Panc1 (cell line): ENCODE data around the gene SNX4. TPM values are rescaled to one million over a fixed set of nuclear protein-coding genes. Genes with fewer than 3 reads are reported as not detected.
"Not testable (repeated sequence)": the region's sequence is repeated elsewhere in the genome, so short reads cannot be mapped to it uniquely, and the experiment has no call there.

Experiments used
- ATAC-seq: fragments of 200-7000 bp; cut with Tn5 transposase; 2 replicates; pipeline ENCODE4 v1.9.1; 2020; ENCODE audit warnings: mild to moderate bottlenecking, moderate library complexity
- BruUV-seq: library from RNA; stranded (reverse); fragments of 400-500 nt; replicated peaks from 2 replicates; lab custom pipeline; 2021; lab: Mats Ljungman, UMichigan
- CTCF ChIA-PET: fragments of 300-600 bp; sonication (Branson Sonifier 250); formaldehyde crosslinking; loops from one replicate; lab custom pipeline; 2022; ENCODE audit warnings: antibody characterized with exemption; lab: Charles Lee
- POLR2A ChIA-PET: fragments of 300-600 bp; sonication (Branson Sonifier 250); formaldehyde crosslinking; loops from one replicate; lab custom pipeline; 2022; ENCODE audit warnings: antibody characterized with exemption; lab: Charles Lee
- DNase-seq: peaks from one replicate; pipeline ENCODE4 v3.0.0-alpha.2; 2010; ENCODE audit warnings: low read depth, low spot score
- H3K27ac ChIP-seq: 2 replicates; pipeline ENCODE4 v1.5.1; 2011; ENCODE audit warnings: mild to moderate bottlenecking, low read length, inconsistent platforms
- H3K27me3 ChIP-seq: fragments of 200-500 bp; sonication (Bioruptor generic); 2 replicates; pipeline ENCODE4 v1.6.0; 2014; ENCODE audit warnings: low read length, inconsistent platforms; ENCODE audit not compliant: control insufficient read depth, insufficient read depth
- H3K36me3 ChIP-seq: fragments of 200-500 bp; sonication (Bioruptor generic); 2 replicates; pipeline ENCODE4 v1.5.1; 2014; ENCODE audit warnings: inconsistent platforms, mild to moderate bottlenecking, low read length, moderate library complexity; ENCODE audit not compliant: control insufficient read depth, insufficient read depth
- H3K4me1 ChIP-seq: 2 replicates; pipeline ENCODE4 v1.5.1; 2011; ENCODE audit warnings: inconsistent platforms, mild to moderate bottlenecking, low read length, moderate library complexity; ENCODE audit not compliant: control insufficient read depth, insufficient read depth
- H3K4me3 ChIP-seq, 2 experiments: 2 replicates each; pipeline ENCODE4 v1.5.1; 2011 to 2012; ENCODE audit warnings: low read depth in 2 of 2, low read length in 2 of 2, mild to moderate bottlenecking in 2 of 2, inconsistent platforms in 1 of 2, moderate library complexity in 1 of 2
- H3K9me3 ChIP-seq: fragments of 200-500 bp; sonication (Bioruptor generic); 2 replicates; pipeline ENCODE4 v1.5.1; 2014; ENCODE audit warnings: low read depth, mild to moderate bottlenecking, inconsistent platforms, low read length, moderate library complexity; ENCODE audit not compliant: control insufficient read depth, insufficient read depth
- CTCF ChIP-seq: fragments of 450-650 bp; IDR thresholded peaks from 2 replicates; pipeline ENCODE4 v1.5.1; 2017; ENCODE audit warnings: mild to moderate bottlenecking
- POLR2AphosphoS5 ChIP-seq: IDR thresholded peaks from 2 replicates; pipeline ENCODE4 v1.6.1; 2012; ENCODE audit warnings: mild to moderate bottlenecking, low read depth, low read length, moderate library complexity
- REST ChIP-seq, 2 experiments: IDR thresholded peaks; 2 replicates each; pipeline ENCODE4 v1.6.1; 2011 to 2012; ENCODE audit warnings: low read depth in 2 of 2, control low read depth in 1 of 2, low read length in 1 of 2, mild to moderate bottlenecking in 1 of 2, moderate library complexity in 1 of 2; ENCODE audit not compliant: insufficient read depth in 1 of 2
- SIN3A ChIP-seq: IDR thresholded peaks from 2 replicates; pipeline ENCODE4 v1.6.1; 2012; ENCODE audit warnings: low read depth, mild to moderate bottlenecking, low read length, moderate library complexity, borderline replicate concordance; ENCODE audit not compliant: insufficient read depth
- TCF7L2 ChIP-seq: IDR thresholded peaks from 2 replicates; pipeline ENCODE4 v1.6.1; 2011; ENCODE audit warnings: mild to moderate bottlenecking, low read depth, low read length, inconsistent platforms
- in situ Hi-C: cut with HindIII; loops from 2 replicates; pipeline ENCODE4 v1.10.0; 2016; ENCODE audit warnings: low sequenced_read_pairs, low pct_unique_long_range_greater_than_20kb
- intact Hi-C: fragments of 100-400 bp; cut with micrococcal nuclease; formaldehyde crosslinking; loops from one replicate; pipeline ENCODE4 v1.10.0; 2022; ENCODE audit not compliant: unreplicated experiment
- total RNA-seq: library from RNA; stranded (reverse); gene quantifications from one replicate; pipeline ENCODE4 v1.2.1, GENCODE V29; 2021; ENCODE audit not compliant: unreplicated experiment

Gene SNX4
- total RNA-seq, 1 experiment from 2014 or later: 34.3 TPM

- TSS peak; percentile 32 for BruUV-seq
- DNase-seq: no peak
- Histone ChIP-seq H3K36me3 (no peaks in the 10 kb centered on the region; the same call in 1 of the 2 replicates), H3K4me3 (no peak overlapping the region), H3K27ac (no peak overlapping the region), H3K27me3 (no peaks in the 10 kb centered on the region), H3K4me1 (no peaks in the 10 kb centered on the region), H3K9me3 (no peaks in the 10 kb centered on the region)
- intact Hi-C loops (no loop called here), in situ Hi-C loops (no loop called here)
- ChIA-PET POLR2A (interaction anchor here (0.8 kb wide), 2 partner anchors 10 to 38 kb away, joined by 3 to 4 read pairs; partner anchors contain the start of gene SNX4), CTCF (no interaction called here)
- TF ChIP-seq CTCF (no peak), POLR2AphosphoS5 (no peak), TCF7L2 (no peak), SIN3A (no peak), REST (IDR thresholded peaks at IDR 0.05; ENCODE audit: insufficient read depth in 1 of 2, low read depth in 2 of 2, low read length in 1 of 2) (no peak)
- no peak for ATAC-seq
Measured at GRCh38 chr3:125481786-125482185, 38.2 kb downstream of the SNX4 start.

- H3K4me1 ChIP-seq, in situ Hi-C loops, BruUV-seq, DNase-seq, intact Hi-C loops, H3K4me3 ChIP-seq, CTCF ChIA-PET, H3K27ac ChIP-seq, H3K9me3 ChIP-seq, ATAC-seq, H3K36me3 ChIP-seq, H3K27me3 ChIP-seq: not testable (repeated sequence)
- POLR2A ChIA-PET: interaction anchor here (0.6 to 0.8 kb wide), 3 partner anchors 10 to 47 kb away, joined by 3 to 6 read pairs (median 4); partner anchors contain the start of gene SNX4
Measured at GRCh38 chr3:125481375-125481759, 38.6 kb downstream of the SNX4 start.

- no TSS peak for BruUV-seq
- H3K27me3 ChIP-seq: no peaks in the 10 kb centered on the region
- ATAC-seq (no peak), DNase-seq (no peak)
- H3K36me3 ChIP-seq: no peaks in the 10 kb centered on the region; the same call in 1 of the 2 replicates
- H3K9me3 ChIP-seq: no peaks in the 10 kb centered on the region
- intact Hi-C loops (no loop called here), in situ Hi-C loops (no loop called here)
- no peak for TF ChIP-seq SIN3A
- no peak for TF ChIP-seq POLR2AphosphoS5
- no peak for TF ChIP-seq TCF7L2
- no peak for TF ChIP-seq CTCF
- TF ChIP-seq REST (IDR thresholded peaks at IDR 0.05; ENCODE audit: insufficient read depth in 1 of 2, low read depth in 2 of 2, low read length in 1 of 2): no peak
- H3K4me3 ChIP-seq: no peak overlapping the region
- POLR2A ChIA-PET: interaction anchor here (0.6 to 0.8 kb wide), 3 partner anchors 9 to 47 kb away, joined by 3 to 6 read pairs (median 4); partner anchors contain the start of gene SNX4
- H3K4me1 ChIP-seq: no peaks in the 10 kb centered on the region
- H3K27ac ChIP-seq: no peak overlapping the region
- CTCF ChIA-PET: interaction anchor here (0.6 kb wide), 1 partner anchor 42 kb away, joined by 3 read pairs; no protein-coding TSS in a partner anchor
Measured at GRCh38 chr3:125480656-125481374, 39.2 kb downstream of the SNX4 start.
